OCI-LY7 (cell line): ENCODE results near the gene NR2E1. TPM values are rescaled to one million over a fixed set of nuclear protein-coding genes. Genes with fewer than 3 reads are reported as not detected.

Source experiments
- BruUV-seq: library from RNA; stranded (reverse); fragments of 400-500 nt; replicated peaks from 2 replicates; lab custom pipeline; 2021; lab: Mats Ljungman, UMichigan
- CTCF ChIA-PET: fragments of 300-600 bp; sonication (Branson Sonifier 250); formaldehyde crosslinking; loops from one replicate; lab custom pipeline; 2022; ENCODE audit warnings: antibody characterized with exemption; ENCODE audit not compliant: unreplicated experiment; lab: Charles Lee
- POLR2A ChIA-PET: fragments of 300-600 bp; sonication (Branson Sonifier 250); formaldehyde crosslinking; loops from one replicate; lab custom pipeline; 2022; ENCODE audit warnings: antibody characterized with exemption; lab: Charles Lee
- DNase-seq: peaks from one replicate; pipeline ENCODE4 v3.0.0-alpha.2; 2015; ENCODE audit warnings: low spot score
- H2AFZ ChIP-seq: fragments of 200-600 bp; sonication (generic), shearing (Covaris generic); 2 replicates; pipeline ENCODE4 v1.6.1; 2014; ENCODE audit warnings: mild to moderate bottlenecking, antibody characterized with exemption, low read length, moderate library complexity
- H3K27ac ChIP-seq: fragments of 200-600 bp; sonication (generic); 2 replicates; pipeline ENCODE4 v1.5.1; 2014; ENCODE audit warnings: mixed run types, low read depth, mild to moderate bottlenecking, moderate library complexity, low read length, inconsistent platforms; ENCODE audit not compliant: poor library complexity, severe bottlenecking
- H3K36me3 ChIP-seq: fragments of 200-600 bp; sonication (generic); 2 replicates; pipeline ENCODE4 v1.6.1; 2014; ENCODE audit warnings: mild to moderate bottlenecking, antibody characterized with exemption, low read length, moderate library complexity, mixed read lengths; ENCODE audit not compliant: insufficient read depth
- H3K4me1 ChIP-seq: fragments of 200-600 bp; sonication (generic); 2 replicates; pipeline ENCODE4 v1.5.1; 2014; ENCODE audit warnings: mild to moderate bottlenecking, low read length; ENCODE audit not compliant: insufficient read depth, poor library complexity, severe bottlenecking
- H3K4me2 ChIP-seq: fragments of 200-600 bp; sonication (generic); 2 replicates; pipeline ENCODE4 v1.6.1; 2014; ENCODE audit warnings: mild to moderate bottlenecking, low read length
- H3K4me3 ChIP-seq: fragments of 200-600 bp; sonication (generic); 2 replicates; pipeline ENCODE4 v1.5.1; 2014; ENCODE audit warnings: mild to moderate bottlenecking, low read depth, low read length; ENCODE audit not compliant: poor library complexity, severe bottlenecking
- H3K79me2 ChIP-seq: fragments of 200-600 bp; sonication (generic); 2 replicates; pipeline ENCODE4 v1.6.1; 2016; ENCODE audit warnings: low read depth, mild to moderate bottlenecking, low read length, moderate library complexity, mixed read lengths; ENCODE audit not compliant: insufficient read depth
- H3K9me2 ChIP-seq: fragments of 200-600 bp; sonication (generic); 2 replicates; pipeline ENCODE4 v1.6.1; 2016; ENCODE audit warnings: mild to moderate bottlenecking, low read length, mixed read lengths; ENCODE audit not compliant: insufficient read depth
- H3K9me3 ChIP-seq: fragments of 200-600 bp; sonication (generic); 2 replicates; pipeline ENCODE4 v1.6.1; 2014; ENCODE audit warnings: mild to moderate bottlenecking, mixed run types, low read length, mixed read lengths
- H4K20me1 ChIP-seq: fragments of 200-600 bp; sonication (generic); 2 replicates; pipeline ENCODE4 v1.6.1; 2014; ENCODE audit warnings: mild to moderate bottlenecking, antibody characterized with exemption, low read length, moderate library complexity, mixed read lengths; ENCODE audit not compliant: insufficient read depth
- EZH2phosphoT487 ChIP-seq: fragments of 200-600 bp; sonication (generic); IDR thresholded peaks from 2 replicates; pipeline ENCODE4 v1.6.1; 2018; ENCODE audit warnings: low read depth, borderline replicate concordance, mild to moderate bottlenecking, mixed run types, antibody characterized with exemption, low read length, moderate library complexity, mixed read lengths
- intact Hi-C: fragments of 100-400 bp; cut with micrococcal nuclease; formaldehyde crosslinking; loops from one replicate; pipeline ENCODE4 v1.10.0; 2022; ENCODE audit not compliant: unreplicated experiment
- total RNA-seq, 2 experiments: library from RNA; depleted of rRNA in 1 of 2; stranded (reverse); fragments of >200 nt in 1 of 2; shearing (Covaris generic) in 1 of 2; gene quantifications; 2 replicates each; pipeline ENCODE4 v1.2.3, GENCODE V29; 2014 to 2022
- TF ChIP-seq, protein P1 (sequence below): fragments of 200-600 bp; sonication (generic); conservative IDR thresholded peaks from 2 replicates; pipeline ENCODE4 v1.5.1; 2014; ENCODE audit warnings: mild to moderate bottlenecking, antibody characterized with exemption, low read length, moderate library complexity, mixed read lengths

NR2E1 gene
- total RNA-seq, 2 experiments from 2014 or later = not detected

DNA sequence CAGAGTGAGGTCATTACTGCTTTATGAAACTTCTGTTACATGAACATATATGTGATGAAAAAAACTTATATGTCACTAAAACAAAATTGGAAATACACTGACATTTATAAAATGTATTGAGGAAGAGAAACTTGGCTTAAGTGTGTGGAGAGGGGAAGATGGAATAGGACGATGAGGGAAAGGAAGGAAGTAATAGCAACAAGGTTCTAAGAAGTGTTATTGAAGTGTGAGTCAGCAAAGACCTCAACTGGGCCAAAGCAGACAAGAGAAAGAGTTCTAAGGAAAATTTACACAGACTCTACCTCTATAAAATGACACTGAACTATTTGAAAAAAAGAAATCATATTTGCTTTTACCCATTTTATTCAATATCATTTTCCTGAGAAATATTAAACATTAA lies 56.7 kb downstream of the NR2E1 start:
- TF ChIP-seq, protein P1, sequence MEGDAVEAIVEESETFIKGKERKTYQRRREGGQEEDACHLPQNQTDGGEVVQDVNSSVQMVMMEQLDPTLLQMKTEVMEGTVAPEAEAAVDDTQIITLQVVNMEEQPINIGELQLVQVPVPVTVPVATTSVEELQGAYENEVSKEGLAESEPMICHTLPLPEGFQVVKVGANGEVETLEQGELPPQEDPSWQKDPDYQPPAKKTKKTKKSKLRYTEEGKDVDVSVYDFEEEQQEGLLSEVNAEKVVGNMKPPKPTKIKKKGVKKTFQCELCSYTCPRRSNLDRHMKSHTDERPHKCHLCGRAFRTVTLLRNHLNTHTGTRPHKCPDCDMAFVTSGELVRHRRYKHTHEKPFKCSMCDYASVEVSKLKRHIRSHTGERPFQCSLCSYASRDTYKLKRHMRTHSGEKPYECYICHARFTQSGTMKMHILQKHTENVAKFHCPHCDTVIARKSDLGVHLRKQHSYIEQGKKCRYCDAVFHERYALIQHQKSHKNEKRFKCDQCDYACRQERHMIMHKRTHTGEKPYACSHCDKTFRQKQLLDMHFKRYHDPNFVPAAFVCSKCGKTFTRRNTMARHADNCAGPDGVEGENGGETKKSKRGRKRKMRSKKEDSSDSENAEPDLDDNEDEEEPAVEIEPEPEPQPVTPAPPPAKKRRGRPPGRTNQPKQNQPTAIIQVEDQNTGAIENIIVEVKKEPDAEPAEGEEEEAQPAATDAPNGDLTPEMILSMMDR = no peak
- no peak for TF ChIP-seq EZH2phosphoT487
- Histone ChIP-seq H4K20me1 (no peaks in the 10 kb centered on the region), H3K4me1 (no peaks in the 10 kb centered on the region), H3K27ac (no peak overlapping the region), H3K9me3 (no peaks in the 10 kb centered on the region), H3K9me2 (no peaks in the 10 kb centered on the region), H2AFZ (no peak overlapping the region), H3K4me2 (no peak overlapping the region), H3K4me3 (no peak overlapping the region), H3K36me3 (peaks cover 58% of the 10 kb centered on the region), H3K79me2 (peaks cover 4% of the 10 kb centered on the region; the same call in 1 of the 2 replicates)
- POLR2A ChIA-PET = no interaction called here
- CTCF ChIA-PET = no interaction called here
- intact Hi-C loops = no loop called here
- BruUV-seq = no TSS peak
- no peak for DNase-seq

DNA sequence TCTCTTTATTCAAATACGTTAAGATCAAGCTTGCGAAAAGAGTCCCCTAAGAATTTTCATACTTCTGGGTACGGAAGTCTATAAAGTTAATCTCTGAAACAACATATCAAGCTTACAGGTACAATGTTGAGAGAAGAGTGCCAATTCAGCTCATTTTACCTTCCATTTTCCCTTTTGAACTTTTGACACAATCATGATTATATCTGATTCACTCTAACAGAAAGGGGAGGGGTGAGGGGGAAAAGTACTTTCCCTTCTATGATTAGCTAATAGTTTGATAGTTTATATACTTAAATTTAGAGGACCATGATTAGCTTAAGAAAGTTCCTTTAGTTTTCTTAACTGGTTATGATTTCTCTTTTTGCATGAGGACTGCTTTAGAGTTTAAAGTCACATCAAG lies 61.5 kb downstream of the NR2E1 start:
- Histone ChIP-seq H3K4me2 (no peak overlapping the region), H2AFZ (no peak overlapping the region), H3K27ac (no peak overlapping the region), H3K4me3 (no peak overlapping the region), H3K9me3 (no peaks in the 10 kb centered on the region), H3K36me3 (peaks cover 13% of the 10 kb centered on the region; the same call in 1 of the 2 replicates), H3K79me2 (peaks cover 18% of the 10 kb centered on the region; the same call in 1 of the 2 replicates), H4K20me1 (peaks cover 2% of the 10 kb centered on the region; the same call in 1 of the 2 replicates), H3K9me2 (no peaks in the 10 kb centered on the region), H3K4me1 (no peaks in the 10 kb centered on the region)
- DNase-seq = no peak
- ChIA-PET POLR2A (interaction anchor here (0.7 to 1.7 kb wide), 5 partner anchors 10 to 331 kb away, joined by 3 to 6 read pairs (median 3); no protein-coding TSS in a partner anchor), CTCF (no interaction called here)
- intact Hi-C loops = no loop called here
- no TSS peak for BruUV-seq
- no peak for TF ChIP-seq EZH2phosphoT487
- TF ChIP-seq, protein P1 = no peak

DNA sequence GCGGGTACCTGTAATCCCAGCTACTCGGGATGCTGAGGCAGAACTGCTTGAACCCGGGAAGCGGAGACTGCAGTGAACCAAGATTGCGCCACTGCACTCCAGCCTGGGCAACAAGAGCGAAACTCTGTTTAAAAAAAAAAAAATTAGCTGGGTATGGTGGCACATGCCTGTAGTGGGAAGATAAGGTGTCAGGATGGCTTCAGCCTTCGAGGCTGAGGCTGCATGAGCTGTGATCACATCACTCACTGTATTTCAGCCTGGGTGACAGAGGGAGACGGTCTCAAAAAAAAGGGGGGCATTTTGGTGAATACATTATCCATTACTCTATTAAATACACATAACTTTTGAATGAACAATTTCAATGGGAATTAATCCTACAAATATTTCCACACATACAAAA lies 62.6 kb downstream of the NR2E1 start:
- BruUV-seq = no TSS peak
- no peaks in the 10 kb centered on the region for H3K4me1 ChIP-seq
- TF ChIP-seq EZH2phosphoT487 = no peak
- TF ChIP-seq, protein P1 = no peak
- H3K36me3 ChIP-seq = peaks cover 9% of the 10 kb centered on the region
- no peaks in the 10 kb centered on the region for H3K9me3 ChIP-seq
- no peaks in the 10 kb centered on the region for H3K9me2 ChIP-seq
- no peak overlapping the region for H2AFZ ChIP-seq
- no peak overlapping the region for H3K27ac ChIP-seq
- ChIA-PET CTCF (no interaction called here), POLR2A (no interaction called here)
- peaks cover 22% of the 10 kb centered on the region; the same call in 1 of the 2 replicates for H3K79me2 ChIP-seq
- no peak overlapping the region for H3K4me2 ChIP-seq
- intact Hi-C loops = no loop called here
- DNase-seq = no peak
- peaks cover 8% of the 10 kb centered on the region; the same call in 1 of the 2 replicates for H4K20me1 ChIP-seq
- no peak overlapping the region for H3K4me3 ChIP-seq
